ENCODE measurements around the gene TANK. TPM values are rescaled to one million over a fixed set of nuclear protein-coding genes. Genes with fewer than 3 reads are reported as not detected.
"Not testable (repeated sequence)": the region's sequence is repeated elsewhere in the genome, so short reads cannot be mapped to it uniquely, and the experiment has no call there.

The TANK gene
- total RNA-seq, 8 experiments from 2014 or later: 28.8 to 87.5 (median 58.3) TPM

DNA sequence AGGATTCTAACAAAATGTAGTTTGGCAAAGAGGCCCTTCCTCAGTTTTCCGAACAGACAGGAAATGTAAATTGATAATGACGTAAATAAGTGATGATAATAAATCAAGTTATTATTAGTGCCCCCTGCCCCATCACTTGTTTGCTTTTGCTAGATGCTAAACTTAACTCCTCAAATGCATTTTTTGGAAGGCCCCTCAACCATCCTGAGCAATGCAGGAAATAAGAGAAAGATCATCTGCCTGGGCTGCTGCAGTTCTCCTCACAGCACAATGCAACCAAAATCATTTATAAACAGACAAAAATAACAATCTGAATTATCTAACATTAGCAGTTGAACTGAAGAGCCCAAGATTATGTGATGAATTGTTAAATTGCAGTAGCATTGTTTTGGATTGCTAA lies 85.4 kb downstream of the TANK start:
- in situ Hi-C loops (cut with MboI; ENCODE audit: low pct_unique_long_range_greater_than_20kb in 2 of 9, low sequenced_read_pairs in 9 of 9, unreplicated experiment in 9 of 9): loop anchor here in 1 of 9 experiments (25.0 kb wide), 1 partner anchor 167 kb away; the partner anchor contains the start of gene TBR1
- no peak overlapping the region for H3K4me3 ChIP-seq
- H3K4me1 ChIP-seq (replicated peaks in 1 of 2): peaks cover 3 to 10% of the 10 kb centered on the region in 2 donors
- ATAC-seq (replicated peaks in 6 of 8): no peak
- WGBS, 10 experiments: 56 to 94% (median 82%) methylated on average over 1 to 2 of the region's 2 CpGs; no CpG with 5 or more reads in 3 of the 10 experiments
- H3K27ac ChIP-seq: no peak overlapping the region

DNA sequence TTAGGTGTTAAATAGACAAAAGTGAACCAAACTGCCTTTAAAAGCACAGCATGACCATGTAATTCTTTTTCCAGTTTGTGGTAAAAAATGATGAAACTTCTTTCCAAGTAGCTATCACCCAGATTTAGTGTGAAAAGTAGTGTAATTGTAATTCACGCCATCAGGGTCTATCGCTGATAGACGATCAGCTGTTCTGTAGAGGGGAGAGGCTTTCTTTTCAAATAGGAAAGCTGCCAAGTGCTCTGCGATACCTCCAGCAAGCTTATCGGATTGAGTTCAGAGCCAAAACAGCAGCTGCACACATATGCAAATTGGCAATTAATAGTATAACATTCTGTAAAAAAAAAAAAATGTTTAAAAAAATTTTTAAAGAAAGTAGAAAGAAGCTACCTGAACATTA lies 86.1 kb downstream of the TANK start:
- no peak overlapping the region for H3K4me3 ChIP-seq
- WGBS, 10 experiments: 66 to 91% (median 83%) methylated on average over 2 to 5 of the region's 5 CpGs; no CpG with 5 or more reads in 3 of the 10 experiments
- in situ Hi-C loops (cut with MboI; ENCODE audit: low pct_unique_long_range_greater_than_20kb in 2 of 9, low sequenced_read_pairs in 9 of 9, unreplicated experiment in 9 of 9): loop anchor here in 1 of 9 experiments (25.0 kb wide), 1 partner anchor 166 kb away; the partner anchor contains the start of gene TBR1
- ATAC-seq (replicated peaks in 6 of 8): no peak
- H3K4me1 ChIP-seq (replicated peaks in 1 of 2): peaks cover 3 to 10% of the 10 kb centered on the region in 2 donors
- no peak overlapping the region for H3K27ac ChIP-seq

DNA sequence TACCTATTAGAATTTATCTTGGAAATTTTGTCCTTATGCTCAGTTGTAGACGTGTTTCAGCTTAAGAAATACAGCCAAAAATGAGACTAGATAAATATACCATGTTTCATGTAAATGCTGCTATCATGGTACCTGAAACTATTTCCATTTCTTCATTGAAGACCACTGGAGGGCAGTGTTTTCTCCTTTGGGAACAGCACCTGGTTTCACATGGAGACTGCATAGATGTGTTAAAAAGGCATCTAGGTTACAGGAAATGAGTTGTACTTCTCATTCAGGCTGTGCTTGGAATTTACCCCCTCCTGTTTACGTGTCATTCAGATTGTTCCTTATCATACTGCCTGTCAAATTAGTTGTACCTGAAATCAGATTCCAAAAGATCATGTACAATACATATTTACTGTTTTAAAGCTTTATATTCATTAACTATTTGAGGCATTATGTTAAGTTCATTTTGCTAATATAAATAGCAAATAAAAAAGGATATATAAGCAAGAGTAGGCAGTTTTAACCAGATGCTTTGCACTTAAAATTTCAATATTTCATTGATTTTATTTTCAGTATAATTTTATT lies 90.7 kb downstream of the TANK start:
- no peak overlapping the region for H3K4me3 ChIP-seq
- ATAC-seq (replicated peaks in 6 of 8): peak in 6 of 8 experiments; percentile 44 to 78 (median 69)
- in situ Hi-C loops (cut with MboI; ENCODE audit: low pct_unique_long_range_greater_than_20kb in 2 of 9, low sequenced_read_pairs in 9 of 9, unreplicated experiment in 9 of 9): no loop called here
- H3K27ac ChIP-seq: no peak overlapping the region
- peaks cover 0 to 2% of the 10 kb centered on the region in 2 donors for H3K4me1 ChIP-seq (replicated peaks in 1 of 2)
- WGBS, 10 experiments: 0 to 43% (median 19%) methylated on average over 1 to 2 of the region's 2 CpGs

DNA sequence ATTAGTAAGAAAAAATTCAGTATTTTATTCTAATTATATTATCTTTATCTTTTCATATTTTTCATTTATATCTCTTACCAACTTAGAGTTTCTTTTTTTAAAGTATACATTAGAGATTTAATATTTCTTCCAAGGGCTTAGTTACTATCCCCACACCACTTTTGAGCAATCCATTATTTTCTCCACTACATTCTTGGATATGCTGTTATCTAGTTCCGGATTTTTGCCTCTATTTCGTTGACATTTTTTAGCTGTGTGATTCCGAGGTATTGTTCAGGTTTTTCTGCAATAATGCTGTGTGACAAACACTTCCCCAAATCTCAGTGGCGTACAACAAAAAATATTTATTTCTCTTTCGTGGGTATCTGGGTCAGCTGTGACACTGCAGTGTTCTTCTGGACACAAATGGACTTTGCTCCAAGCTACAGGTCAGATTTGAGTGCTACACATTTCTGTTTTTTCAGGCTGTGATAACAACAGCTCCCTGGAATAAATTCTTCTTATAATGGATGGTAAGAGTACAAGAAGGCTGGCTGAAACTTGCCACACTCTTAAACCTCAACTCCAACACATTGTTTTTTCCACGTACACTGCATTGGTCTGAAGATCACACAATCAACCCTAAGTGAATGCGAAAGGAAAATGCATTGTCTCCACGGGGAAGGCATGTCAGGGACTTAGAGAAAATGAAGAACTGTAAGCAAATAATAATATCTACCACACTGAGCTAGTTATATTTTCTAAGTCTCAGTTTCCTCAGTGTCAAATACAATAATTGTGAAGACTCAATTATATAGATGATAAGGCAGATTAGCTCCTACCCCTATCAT lies 97.1 kb downstream of the TANK start:
- 71 to 100% (median 83%) methylated on average over 1 to 8 of the region's 8 CpGs for WGBS, 10 experiments
- no peak overlapping the region for H3K27ac ChIP-seq
- in situ Hi-C loops (cut with MboI; ENCODE audit: low pct_unique_long_range_greater_than_20kb in 2 of 9, low sequenced_read_pairs in 9 of 9, unreplicated experiment in 9 of 9): no loop called here
- H3K4me1 ChIP-seq (replicated peaks in 1 of 2): no peaks in the 10 kb centered on the region
- H3K4me3 ChIP-seq: no peak overlapping the region
- no peak for ATAC-seq (replicated peaks in 6 of 8)

DNA sequence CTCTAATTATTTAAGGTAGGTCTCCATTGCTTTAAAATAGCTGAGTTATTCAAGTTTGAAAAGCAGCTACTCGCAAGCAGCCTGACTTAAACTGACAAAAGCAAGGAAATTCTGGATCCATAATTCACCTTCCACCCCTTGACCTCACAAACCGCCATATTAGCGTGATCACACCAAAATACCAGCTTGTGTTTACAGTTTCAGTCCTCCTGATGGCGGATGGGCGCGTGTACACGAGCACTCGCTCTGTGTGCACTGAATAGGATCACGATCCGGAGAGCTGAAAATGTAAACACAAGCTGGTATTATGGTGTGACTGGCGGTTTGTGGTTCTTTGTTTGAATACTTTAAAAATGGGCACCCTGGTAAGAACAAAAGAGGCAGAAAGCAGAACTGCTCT lies 105.6 kb downstream of the TANK start:
- Histone ChIP-seq H3K27ac (no peak overlapping the region), H3K4me1 (replicated peaks in 1 of 2) (no peaks in the 10 kb centered on the region), H3K4me3 (no peak overlapping the region)
- ATAC-seq (replicated peaks in 6 of 8): no peak
- in situ Hi-C loops (cut with MboI; ENCODE audit: low pct_unique_long_range_greater_than_20kb in 2 of 9, low sequenced_read_pairs in 9 of 9, unreplicated experiment in 9 of 9): no loop called here
- 60 to 100% (median 91%) methylated on average over 1 to 11 of the region's 11 CpGs; no CpG with 5 or more reads in 2 of the 10 experiments for WGBS, 10 experiments

DNA sequence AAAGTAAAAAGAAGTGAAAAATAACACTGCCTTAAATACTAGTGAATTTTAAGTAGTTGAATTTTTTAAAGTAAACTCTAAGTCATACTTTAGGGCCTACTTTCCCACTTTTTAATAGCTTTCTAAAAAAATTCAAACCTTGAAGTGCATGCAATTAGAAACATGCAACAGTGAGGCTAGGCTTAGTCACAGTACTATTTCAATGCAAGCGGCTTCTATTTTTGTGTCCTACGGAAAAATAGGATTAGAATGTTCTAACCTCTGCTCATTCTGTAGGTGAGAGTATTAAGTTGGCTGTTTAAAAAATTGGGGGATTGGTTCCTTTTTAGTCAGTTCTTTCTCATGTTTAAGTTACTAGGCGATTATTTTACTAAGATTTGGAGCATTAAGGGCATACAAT lies 108.9 kb downstream of the TANK start:
- WGBS, 10 experiments: 48 to 100% (median 85%) methylated on average over 1 to 3 of the region's 3 CpGs
- no peak for ATAC-seq (replicated peaks in 6 of 8)
- in situ Hi-C loops (cut with MboI; ENCODE audit: low pct_unique_long_range_greater_than_20kb in 2 of 9, low sequenced_read_pairs in 9 of 9, unreplicated experiment in 9 of 9): no loop called here
- Histone ChIP-seq H3K27ac (no peak overlapping the region), H3K4me3 (no peak overlapping the region), H3K4me1 (replicated peaks in 1 of 2) (no peaks in the 10 kb centered on the region)

DNA sequence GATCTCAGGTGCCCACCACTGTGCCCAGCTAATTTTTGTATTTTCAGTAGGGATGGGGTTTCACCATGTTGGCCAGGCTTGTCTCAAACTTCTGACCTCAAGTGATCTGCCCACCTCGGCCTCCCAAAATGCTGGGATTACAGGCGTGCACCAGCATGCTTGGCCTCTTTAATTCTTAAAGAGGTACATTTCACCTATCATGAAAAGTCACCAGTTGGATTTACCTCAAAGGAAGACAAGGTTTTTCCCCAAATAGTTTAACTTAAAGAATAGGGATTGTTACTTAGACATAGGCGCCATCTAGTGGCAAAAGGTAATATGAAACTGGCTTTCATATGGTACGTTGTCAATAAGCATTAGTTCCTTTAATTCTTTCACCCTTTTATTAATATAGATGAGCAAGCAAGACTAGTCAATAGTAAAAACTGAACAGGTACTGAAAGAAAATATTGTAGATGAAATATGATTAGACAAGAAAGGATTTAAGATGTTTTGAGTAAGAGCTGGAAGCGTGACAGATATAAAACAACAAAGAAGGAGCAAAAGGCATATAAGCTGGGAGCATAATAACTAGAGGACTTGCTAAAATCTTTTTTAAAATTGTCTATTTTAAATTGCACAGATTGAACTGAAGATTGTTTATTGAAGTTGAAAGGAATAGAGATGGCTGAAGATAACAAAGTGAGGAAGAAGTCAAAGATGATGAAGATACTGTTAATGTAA lies 113.0 kb downstream of the TANK start:
- in situ Hi-C loops (cut with MboI; ENCODE audit: low pct_unique_long_range_greater_than_20kb in 2 of 9, low sequenced_read_pairs in 9 of 9, unreplicated experiment in 9 of 9): no loop called here
- WGBS, 10 experiments: 21 to 100% (median 36%) methylated on average over 2 to 5 of the region's 5 CpGs
- peak in 3 of 8 experiments; percentile 40 to 49 (median 45) for ATAC-seq (replicated peaks in 6 of 8)
- Histone ChIP-seq H3K4me3 (no peak overlapping the region), H3K4me1 (replicated peaks in 1 of 2) (no peaks in the 10 kb centered on the region), H3K27ac (no peak overlapping the region)

DNA sequence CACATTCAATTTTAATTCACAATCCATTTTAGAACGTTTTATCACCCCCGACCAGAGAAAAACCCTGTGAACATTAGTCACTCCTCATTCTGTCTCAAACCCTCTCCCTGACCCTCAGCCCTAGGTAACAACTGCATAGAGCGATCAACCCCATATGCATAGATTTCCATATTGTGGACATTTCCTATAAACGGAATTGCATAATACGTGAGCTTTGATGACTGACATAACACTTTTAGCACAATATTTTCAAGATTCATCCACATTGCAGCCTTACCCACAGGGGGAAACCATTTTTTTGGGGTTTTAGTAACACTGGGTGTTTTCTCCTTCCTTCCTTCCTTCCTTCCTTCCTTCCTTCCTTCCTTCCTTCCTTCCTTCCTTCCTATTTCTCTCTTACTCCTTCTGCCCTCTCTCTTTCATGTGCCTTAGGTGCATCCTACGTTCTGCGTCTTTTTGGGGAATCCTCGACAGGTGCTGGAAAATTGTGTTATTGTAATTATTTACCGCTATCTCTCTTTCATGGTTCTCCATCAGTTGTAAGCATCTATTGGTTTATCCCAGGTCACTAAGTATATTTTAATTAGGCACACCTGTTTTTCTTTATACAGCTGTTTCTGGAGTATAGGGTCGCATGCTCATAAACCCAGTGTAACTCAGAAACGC lies 118.5 kb downstream of the TANK start:
- WGBS, 10 experiments: 31 to 74% (median 59%) methylated on average over 6 to 11 of the region's 11 CpGs
- in situ Hi-C loops (cut with MboI; ENCODE audit: low pct_unique_long_range_greater_than_20kb in 2 of 9, low sequenced_read_pairs in 9 of 9, unreplicated experiment in 9 of 9): not testable (repeated sequence)
- peak in 2 of 8 experiments; percentile 66 to 70 for ATAC-seq (replicated peaks in 6 of 8)

DNA sequence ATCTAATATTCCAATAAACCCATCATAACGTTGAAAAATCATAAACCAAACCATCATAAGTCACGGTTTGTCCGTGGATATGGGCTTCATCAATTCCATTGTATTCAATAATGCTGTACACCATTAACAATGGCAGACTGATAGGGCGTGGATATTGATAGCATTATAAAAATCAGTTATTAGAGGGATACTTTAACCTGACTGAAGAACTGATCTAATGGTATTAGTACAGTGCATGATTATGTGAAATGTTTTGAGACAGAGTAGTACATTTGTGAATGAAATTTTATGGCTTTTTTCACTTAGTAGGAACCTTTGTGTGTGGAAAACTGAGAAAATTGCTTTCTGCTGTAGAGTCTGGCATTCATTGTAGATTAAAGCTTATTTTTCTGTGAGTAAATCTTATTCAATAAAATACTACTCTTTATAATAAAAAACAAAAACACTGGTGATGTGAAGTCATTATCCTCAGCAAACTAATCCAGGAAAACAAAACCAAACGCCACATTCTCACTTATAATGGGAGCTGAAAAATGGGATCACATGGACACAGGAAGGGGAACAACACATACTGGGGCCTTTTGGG lies 119.1 kb downstream of the TANK start:
- in situ Hi-C loops (cut with MboI; ENCODE audit: low pct_unique_long_range_greater_than_20kb in 2 of 9, low sequenced_read_pairs in 9 of 9, unreplicated experiment in 9 of 9); H3K4me1 ChIP-seq (replicated peaks in 1 of 2); H3K4me3 ChIP-seq; H3K27ac ChIP-seq: not testable (repeated sequence)
- peak in 2 of 8 experiments; percentile 60 to 62 for ATAC-seq (replicated peaks in 6 of 8)
- 24 to 88% (median 66%) methylated on average over 1 to 5 of the region's 5 CpGs; no CpG with 5 or more reads in 1 of the 10 experiments for WGBS, 10 experiments

More for the DNA sequence above, 118.5 kb downstream of the TANK start:
- H3K4me3 ChIP-seq; H3K4me1 ChIP-seq (replicated peaks in 1 of 2); H3K27ac ChIP-seq: not testable (repeated sequence)

DNA sequence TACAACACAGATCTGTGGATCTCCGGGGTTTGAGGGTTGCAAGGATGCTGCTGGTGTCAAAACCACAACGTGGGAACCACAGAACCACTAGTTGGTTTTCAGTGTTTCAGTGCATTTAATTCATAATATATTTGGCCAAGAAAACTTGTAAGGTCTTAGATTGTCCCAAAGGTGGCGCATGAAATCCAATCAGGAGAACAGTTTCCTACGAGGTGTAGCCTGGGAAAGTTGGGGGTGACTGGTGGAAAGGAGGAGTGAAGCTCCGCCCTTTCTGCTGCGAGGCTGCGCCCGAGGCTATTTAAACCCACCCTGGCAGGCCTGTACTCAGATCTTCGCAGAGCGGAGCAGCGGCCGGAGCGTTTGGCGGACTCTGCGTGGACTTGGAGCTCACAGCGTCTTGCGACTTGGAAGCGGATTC lies 120.7 kb downstream of the TANK start:
- 66 to 84% (median 83%) methylated on average over 9 to 15 of the region's 18 CpGs; no CpG with 5 or more reads in 7 of the 10 experiments for WGBS, 10 experiments
- ATAC-seq (replicated peaks in 6 of 8); H3K27ac ChIP-seq; in situ Hi-C loops (cut with MboI; ENCODE audit: low pct_unique_long_range_greater_than_20kb in 2 of 9, low sequenced_read_pairs in 9 of 9, unreplicated experiment in 9 of 9); H3K4me3 ChIP-seq; H3K4me1 ChIP-seq (replicated peaks in 1 of 2): not testable (repeated sequence)

DNA sequence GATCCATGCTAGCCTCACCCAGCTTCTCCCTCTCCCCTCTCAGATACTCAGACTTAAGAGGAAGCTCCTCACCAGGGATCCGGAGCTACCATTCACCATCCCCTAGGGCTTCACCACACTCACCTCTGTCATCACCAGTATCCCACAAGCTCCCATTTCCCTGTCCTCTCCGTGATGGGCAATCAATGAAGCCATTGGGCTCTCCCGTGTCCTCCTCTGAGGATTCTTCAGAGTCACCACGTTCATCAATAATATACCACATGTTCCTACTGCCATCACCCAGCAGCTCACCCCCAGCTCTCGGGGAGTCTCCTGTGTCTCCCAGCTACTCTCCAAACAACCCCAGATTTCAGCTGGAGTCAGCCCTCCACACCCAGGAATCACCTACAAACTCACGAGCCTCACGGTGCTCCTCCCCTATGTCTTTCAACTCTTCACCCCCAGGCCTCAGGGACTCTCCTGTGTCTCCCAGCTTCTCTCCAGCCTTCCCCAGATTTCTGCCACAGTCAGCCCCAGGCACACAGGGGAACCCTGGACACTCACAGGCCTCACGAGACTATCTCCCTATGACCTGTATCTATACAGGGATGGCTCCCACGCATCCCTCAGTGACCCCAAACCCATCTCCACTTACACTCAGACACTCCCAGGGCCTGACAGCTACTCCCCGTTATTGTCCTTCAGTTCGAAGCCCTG lies 121.5 kb downstream of the TANK start:
- H3K4me3 ChIP-seq; in situ Hi-C loops (cut with MboI; ENCODE audit: low pct_unique_long_range_greater_than_20kb in 2 of 9, low sequenced_read_pairs in 9 of 9, unreplicated experiment in 9 of 9); H3K27ac ChIP-seq; H3K4me1 ChIP-seq (replicated peaks in 1 of 2): not testable (repeated sequence)
- peak in 2 of 8 experiments; percentile 45 to 55 for ATAC-seq (replicated peaks in 6 of 8)
- 40 to 100% (median 83%) methylated on average over 1 to 7 of the region's 11 CpGs; no CpG with 5 or more reads in 3 of the 10 experiments for WGBS, 10 experiments

DNA sequence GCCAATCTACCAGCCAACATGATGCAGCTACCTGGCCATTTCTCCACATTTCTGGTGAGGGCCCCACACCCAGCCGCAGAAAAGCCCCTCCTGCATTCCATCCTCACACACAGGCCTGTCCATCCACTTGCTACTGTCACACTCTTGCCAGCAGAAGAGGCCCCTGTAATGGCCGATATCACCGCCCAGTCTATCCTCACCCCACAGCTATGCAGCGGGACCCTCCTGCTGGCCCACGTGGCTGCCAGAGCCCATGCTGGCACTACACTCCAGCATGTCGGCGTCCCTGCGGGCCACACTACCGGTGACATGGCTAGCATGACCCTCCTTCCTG lies 122.0 kb downstream of the TANK start:
- in situ Hi-C loops (cut with MboI; ENCODE audit: low pct_unique_long_range_greater_than_20kb in 2 of 9, low sequenced_read_pairs in 9 of 9, unreplicated experiment in 9 of 9): not testable (repeated sequence)
- WGBS, 10 experiments: 80 to 100% (median 96%) methylated on average over 1 to 2 of the region's 9 CpGs; no CpG with 5 or more reads in 6 of the 10 experiments

More for the DNA sequence above, 122.0 kb downstream of the TANK start:
- not testable (repeated sequence) for H3K4me3 ChIP-seq; H3K27ac ChIP-seq; H3K4me1 ChIP-seq (replicated peaks in 1 of 2)
- ATAC-seq (replicated peaks in 6 of 8): peak in 2 of 8 experiments; percentile 32 to 36
